GM12878 (cell line): ENCODE measurements around the gene SDK2. TPM values are rescaled to one million over a fixed set of nuclear protein-coding genes. Genes with fewer than 3 reads are reported as not detected.

Experiments
- ATAC-seq: fragments of 200-7000 bp; cut with Tn5 transposase; 3 replicates; pipeline ENCODE4 v1.9.1; 2020; ENCODE audit warnings: mild to moderate bottlenecking, moderate library complexity
- BruUV-seq: library from RNA; stranded (reverse); fragments of 400-500 nt; replicated peaks from 2 replicates; lab custom pipeline; 2021; lab: Mats Ljungman, UMichigan
- CTCF ChIA-PET: fragments of 300-600 bp; sonication (Branson Sonifier 250); formaldehyde crosslinking; extraction: SDS; loops from one replicate; lab custom pipeline; 2021; ENCODE audit warnings: inconsistent platforms; lab: Yijun Ruan, JAX
- POLR2A ChIA-PET: fragments of 350-600 bp; formaldehyde crosslinking; extraction: SDS; loops from one replicate; lab custom pipeline; 2021; ENCODE audit warnings: inconsistent platforms; lab: Charles Lee
- RAD21 ChIA-PET: fragments of 300-600 bp; sonication (Branson Sonifier 250); formaldehyde crosslinking; loops from one replicate; lab custom pipeline; 2023; ENCODE audit warnings: antibody characterized with exemption; ENCODE audit not compliant: unreplicated experiment; lab: Charles Lee
- SMC1A ChIA-PET: fragments of 300-600 bp; sonication (Branson Sonifier 250); formaldehyde crosslinking; loops from one replicate; lab custom pipeline; 2023; ENCODE audit not compliant: unreplicated experiment, uncharacterized antibody; lab: Charles Lee
- DNase-seq: peaks from one replicate; pipeline ENCODE4 v3.0.0-alpha.2; 2011; ENCODE audit warnings: low read depth, low spot score
- FAIRE-seq: peaks from 3 replicates; lab custom pipeline; 2011; peaks lifted over from hg19 to GRCh38; lab: Jason Lieb, UNC
- H2AFZ ChIP-seq: 2 replicates; pipeline ENCODE4 v1.6.0; 2011; ENCODE audit warnings: low read depth, low read length, control low read depth; ENCODE audit not compliant: control insufficient read depth
- H3K27ac ChIP-seq: 2 replicates; pipeline ENCODE4 v1.5.1; 2011; ENCODE audit warnings: control low read depth; ENCODE audit not compliant: control insufficient read depth, insufficient read depth
- H3K27me3 ChIP-seq, 2 experiments: replicated peaks in 1 of 2; 2 replicates each; pipeline versions ENCODE4 v1.6.0 to v1.6.1; 2011; ENCODE audit warnings: low read length in 1 of 2; ENCODE audit not compliant: control insufficient read depth in 2 of 2, insufficient read depth in 2 of 2
- H3K36me3 ChIP-seq, 2 experiments: 2 replicates each; pipeline ENCODE4 v1.5.1; 2011; ENCODE audit warnings: low read length in 1 of 2; ENCODE audit not compliant: control insufficient read depth in 2 of 2, insufficient read depth in 2 of 2
- H3K4me1 ChIP-seq: 2 replicates; pipeline ENCODE4 v1.6.1; 2011; ENCODE audit warnings: mild to moderate bottlenecking, low read length, moderate library complexity, mixed read lengths; ENCODE audit not compliant: control insufficient read depth, insufficient read depth
- H3K4me2 ChIP-seq: 2 replicates; pipeline ENCODE4 v1.6.0; 2011; ENCODE audit warnings: control low read depth; ENCODE audit not compliant: control insufficient read depth, insufficient read depth
- H3K4me3 ChIP-seq: fragments of 200-600 bp; sonication (generic); 2 replicates; pipeline ENCODE4 v1.5.1; 2016
- H3K79me2 ChIP-seq: 2 replicates; pipeline ENCODE4 v1.6.0; 2011; ENCODE audit warnings: low read length; ENCODE audit not compliant: control insufficient read depth, insufficient read depth
- H3K9ac ChIP-seq: 2 replicates; pipeline ENCODE4 v1.8.0; 2011; ENCODE audit warnings: low read length, control low read depth, mixed read lengths; ENCODE audit not compliant: control insufficient read depth, insufficient read depth
- H3K9me3 ChIP-seq: replicated peaks from 3 replicates; pipeline ENCODE4 v1.5.1; 2011; ENCODE audit warnings: mild to moderate bottlenecking, low read length; ENCODE audit not compliant: control insufficient read depth, insufficient read depth
- H4K20me1 ChIP-seq: 2 replicates; pipeline ENCODE4 v1.6.0; 2011; ENCODE audit not compliant: control insufficient read depth, insufficient read depth
- BCL3 ChIP-seq: IDR thresholded peaks from 2 replicates; pipeline ENCODE4 v1.6.1; 2011; ENCODE audit warnings: borderline replicate concordance, low read depth, mild to moderate bottlenecking, moderate library complexity, low read length; ENCODE audit not compliant: insufficient read depth, poor library complexity, severe bottlenecking
- CUX1 ChIP-seq: IDR thresholded peaks from 2 replicates; pipeline ENCODE4 v1.6.1; 2012; ENCODE audit warnings: improper control_type of control experiment, low read depth, low read length; ENCODE audit not compliant: insufficient replicate concordance
- EZH2 ChIP-seq: IDR thresholded peaks from 2 replicates; pipeline ENCODE4 v1.6.1; 2012; ENCODE audit warnings: low read depth, mild to moderate bottlenecking, control low read depth, inconsistent platforms, low read length, borderline replicate concordance; ENCODE audit not compliant: control insufficient read depth
- MEF2B ChIP-seq: fragments of 450-650 bp; IDR thresholded peaks from 2 replicates; pipeline ENCODE4 v1.6.1; 2018; ENCODE audit warnings: mild to moderate bottlenecking, moderate library complexity; ENCODE audit not compliant: partially characterized antibody, poor library complexity, severe bottlenecking
- ZNF207 ChIP-seq: fragments of 450-650 bp; IDR thresholded peaks from 2 replicates; pipeline ENCODE4 v1.6.1; 2014; ENCODE audit warnings: antibody characterized with exemption, mild to moderate bottlenecking, borderline replicate concordance
- WGBS: methylation state at CpG from one replicate; pipeline ENCODE4 v1.1.6; 2016; ENCODE audit warnings: low lambda C conversion rate; ENCODE audit not compliant: insufficient replicate concordance, insufficient coverage; ENCODE audit errors: missing lambda C conversion rate; 5-methylcytosine and 5-hydroxymethylcytosine counted together
- in situ Hi-C: fragments of 300-500 bp; cut with MboI; formaldehyde crosslinking; loops from 9 replicates; pipeline ENCODE4 v1.14.3; 2018; ENCODE audit warnings: mixed read lengths
- intact Hi-C: fragments of 100-400 bp; cut with micrococcal nuclease; formaldehyde crosslinking; loops from one replicate; pipeline ENCODE4 v1.14.2; 2022; ENCODE audit not compliant: unreplicated experiment
- polyA plus RNA-seq, 11 experiments: library from polyadenylated mRNA; depleted of rRNA in 4 of 11; unstranded in 6 of 11; stranded (reverse) in 5 of 11; fragments of >200 nt; fragmentation: Nextera tagmentation in 4 of 11; fragmentation: Illumina TruSeq in 1 of 11; extraction: Ambion mirVana in 4 of 11; extraction: Trizol in 1 of 11; gene quantifications; 1 replicate in 1 of 11; 2 replicates in 10 of 11; pipeline versions ENCODE4 v1.2.1 to v1.2.3, GENCODE V29; 2011 to 2016; ENCODE audit warnings: inconsistent platforms in 2 of 11, missing spikeins in 2 of 11, low read depth in 1 of 11
- total RNA-seq, 4 experiments: library from RNA; depleted of rRNA in 3 of 4; stranded (reverse); fragments of >200 nt in 3 of 4; fragmentation: Illumina TruSeq in 1 of 4; extraction: Trizol in 1 of 4; gene quantifications; 2 replicates each; pipeline versions ENCODE4 v1.2.1 to v1.2.3, GENCODE V29; 2013 to 2021
- TF ChIP-seq, protein P1 (sequence below): fragments of 450-650 bp; IDR thresholded peaks from 2 replicates; pipeline ENCODE4 v1.6.1; 2017; ENCODE audit warnings: mild to moderate bottlenecking, moderate library complexity
- TF ChIP-seq, protein P2 (sequence below): fragments of 450-650 bp; conservative IDR thresholded peaks from 2 replicates; pipeline ENCODE4 v1.6.1; 2017; ENCODE audit warnings: mild to moderate bottlenecking, moderate library complexity

The SDK2 gene
- total and polyA plus RNA-seq, 10 of the 15 experiments (the other 5 are each of a cell fraction or from before 2014, with no cell fraction given), result 0.03 to 0.08 (median 0.03) TPM; not detected in 7

DNA sequence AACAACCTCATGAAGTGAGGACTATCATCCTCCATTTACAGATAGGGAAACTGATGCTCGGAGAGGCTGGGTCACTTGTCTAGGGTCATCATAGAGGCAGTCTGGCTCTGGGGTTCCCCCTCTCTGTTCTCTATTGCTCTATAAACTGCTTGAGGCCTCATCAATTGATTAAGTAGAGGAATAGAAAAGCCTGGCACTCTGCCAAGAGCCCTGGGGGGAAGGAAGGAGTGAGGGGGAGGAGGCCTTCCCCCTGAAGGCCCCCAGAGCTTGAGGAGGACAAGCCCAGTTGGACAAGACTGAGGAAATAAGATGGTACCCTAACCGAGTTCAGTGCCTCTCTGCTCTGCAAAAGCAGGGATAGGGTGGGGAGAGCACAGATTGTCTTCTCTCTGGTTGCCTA, 21.0 kb downstream of the SDK2 start (continued):
- TF ChIP-seq BCL3 (no peak), EZH2 (no peak), ZNF207 (no peak), MEF2B (no peak)
- TF ChIP-seq, protein P1, sequence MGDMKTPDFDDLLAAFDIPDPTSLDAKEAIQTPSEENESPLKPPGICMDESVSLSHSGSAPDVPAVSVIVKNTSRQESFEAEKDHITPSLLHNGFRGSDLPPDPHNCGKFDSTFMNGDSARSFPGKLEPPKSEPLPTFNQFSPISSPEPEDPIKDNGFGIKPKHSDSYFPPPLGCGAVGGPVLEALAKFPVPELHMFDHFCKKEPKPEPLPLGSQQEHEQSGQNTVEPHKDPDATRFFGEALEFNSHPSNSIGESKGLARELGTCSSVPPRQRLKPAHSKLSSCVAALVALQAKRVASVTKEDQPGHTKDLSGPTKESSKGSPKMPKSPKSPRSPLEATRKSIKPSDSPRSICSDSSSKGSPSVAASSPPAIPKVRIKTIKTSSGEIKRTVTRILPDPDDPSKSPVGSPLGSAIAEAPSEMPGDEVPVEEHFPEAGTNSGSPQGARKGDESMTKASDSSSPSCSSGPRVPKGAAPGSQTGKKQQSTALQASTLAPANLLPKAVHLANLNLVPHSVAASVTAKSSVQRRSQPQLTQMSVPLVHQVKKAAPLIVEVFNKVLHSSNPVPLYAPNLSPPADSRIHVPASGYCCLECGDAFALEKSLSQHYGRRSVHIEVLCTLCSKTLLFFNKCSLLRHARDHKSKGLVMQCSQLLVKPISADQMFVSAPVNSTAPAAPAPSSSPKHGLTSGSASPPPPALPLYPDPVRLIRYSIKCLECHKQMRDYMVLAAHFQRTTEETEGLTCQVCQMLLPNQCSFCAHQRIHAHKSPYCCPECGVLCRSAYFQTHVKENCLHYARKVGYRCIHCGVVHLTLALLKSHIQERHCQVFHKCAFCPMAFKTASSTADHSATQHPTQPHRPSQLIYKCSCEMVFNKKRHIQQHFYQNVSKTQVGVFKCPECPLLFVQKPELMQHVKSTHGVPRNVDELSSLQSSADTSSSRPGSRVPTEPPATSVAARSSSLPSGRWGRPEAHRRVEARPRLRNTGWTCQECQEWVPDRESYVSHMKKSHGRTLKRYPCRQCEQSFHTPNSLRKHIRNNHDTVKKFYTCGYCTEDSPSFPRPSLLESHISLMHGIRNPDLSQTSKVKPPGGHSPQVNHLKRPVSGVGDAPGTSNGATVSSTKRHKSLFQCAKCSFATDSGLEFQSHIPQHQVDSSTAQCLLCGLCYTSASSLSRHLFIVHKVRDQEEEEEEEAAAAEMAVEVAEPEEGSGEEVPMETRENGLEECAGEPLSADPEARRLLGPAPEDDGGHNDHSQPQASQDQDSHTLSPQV, result no peak

GRCh38 chr17:73622381-73622780, 21.9 kb downstream of the SDK2 start:
- no peak overlapping the region for H2AFZ ChIP-seq
- intact Hi-C loops, result no loop called here
- TF ChIP-seq EZH2 (no peak), CUX1 (no peak)
- TF ChIP-seq, protein P2, sequence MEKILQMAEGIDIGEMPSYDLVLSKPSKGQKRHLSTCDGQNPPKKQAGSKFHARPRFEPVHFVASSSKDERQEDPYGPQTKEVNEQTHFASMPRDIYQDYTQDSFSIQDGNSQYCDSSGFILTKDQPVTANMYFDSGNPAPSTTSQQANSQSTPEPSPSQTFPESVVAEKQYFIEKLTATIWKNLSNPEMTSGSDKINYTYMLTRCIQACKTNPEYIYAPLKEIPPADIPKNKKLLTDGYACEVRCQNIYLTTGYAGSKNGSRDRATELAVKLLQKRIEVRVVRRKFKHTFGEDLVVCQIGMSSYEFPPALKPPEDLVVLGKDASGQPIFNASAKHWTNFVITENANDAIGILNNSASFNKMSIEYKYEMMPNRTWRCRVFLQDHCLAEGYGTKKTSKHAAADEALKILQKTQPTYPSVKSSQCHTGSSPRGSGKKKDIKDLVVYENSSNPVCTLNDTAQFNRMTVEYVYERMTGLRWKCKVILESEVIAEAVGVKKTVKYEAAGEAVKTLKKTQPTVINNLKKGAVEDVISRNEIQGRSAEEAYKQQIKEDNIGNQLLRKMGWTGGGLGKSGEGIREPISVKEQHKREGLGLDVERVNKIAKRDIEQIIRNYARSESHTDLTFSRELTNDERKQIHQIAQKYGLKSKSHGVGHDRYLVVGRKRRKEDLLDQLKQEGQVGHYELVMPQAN, result no peak
- TF ChIP-seq, all 136 proteins: peak for 0
- Histone ChIP-seq H3K79me2 (no peaks in the 10 kb centered on the region), H3K4me3 (no peak overlapping the region), H4K20me1 (no peaks in the 10 kb centered on the region), H3K4me2 (no peak overlapping the region), H3K9me3 (no peaks in the 10 kb centered on the region), H3K9ac (no peak overlapping the region), H3K36me3 (no peaks in the 10 kb centered on the region), H3K4me1 (no peaks in the 10 kb centered on the region), H3K27me3 (peaks cover 0 to 5% of the 10 kb centered on the region in 2 experiments; a peak in 3 of 4 replicates), H3K27ac (no peak overlapping the region)
- no peak for DNase-seq
- WGBS, result 47% methylated on average over 3 of the region's 3 CpGs
- no TSS peak for BruUV-seq
- no peak for ATAC-seq
- FAIRE-seq, result no peak
- in situ Hi-C loops, result no loop called here
- CTCF ChIA-PET, result interaction anchor here (1.2 kb wide), 1 partner anchor 12 kb away, joined by 3 read pairs; no protein-coding TSS in a partner anchor
- SMC1A ChIA-PET, result interaction anchor here (1.3 kb wide), 1 partner anchor 30 kb away, joined by 3 read pairs; no protein-coding TSS in a partner anchor
- RAD21 ChIA-PET, result no interaction called here
- POLR2A ChIA-PET, result no interaction called here
